Head of caudate nucleus (tissue), 42 donors: Measurements from ENCODE around the gene UNC45A.

Experiments used
- DNase-seq, 42 donors: peaks; one replicate each; pipeline versions ENCODE4 v3.0.0 to v3.0.0-alpha.2; 2020 to 2021; ENCODE audit warnings: mixed read lengths in 7 of 42
- intact Hi-C: fragments of 100-400 bp; cut with DNase I; formaldehyde crosslinking; loops from one replicate; pipeline ENCODE4 v1.15.0; 2022

Gene UNC45A

GRCh38 chr15:90955624-90956273, 20.7 kb downstream of the UNC45A start:
- intact Hi-C loops, result loop anchor here (5.0 to 10.0 kb wide), 3 partner anchors 69 to 317 kb away; partner anchors contain the start of gene VPS33B
- no peak for DNase-seq

GRCh38 chr15:90956274-90957030, 21.4 kb downstream of the UNC45A start:
- peak in 41 of 42 donors; percentile 49 to 90 (median 80) for DNase-seq
- intact Hi-C loops, result loop anchor here (5.0 to 10.0 kb wide), 3 partner anchors 68 to 316 kb away; partner anchors contain the start of gene VPS33B

GRCh38 chr15:90957031-90957790, 22.1 kb downstream of the UNC45A start:
- peak in 22 of 42 donors; percentile 16 to 61 (median 32) for DNase-seq
- intact Hi-C loops, result loop anchor here (5.0 to 10.0 kb wide), 3 partner anchors 68 to 315 kb away; partner anchors contain the start of gene VPS33B

- DNase-seq, result peak in 3 of 42 donors; percentile 9 to 27 (median 18)
- intact Hi-C loops, result loop anchor here (5.0 to 10.0 kb wide), 3 partner anchors 67 to 315 kb away; partner anchors contain the start of gene VPS33B
These were observed 22.7 kb downstream of the UNC45A start for GRCh38 chr15:90957791-90958190.

GRCh38 chr15:90959028-90959595, 24.0 kb downstream of the UNC45A start:
- no peak for DNase-seq
- intact Hi-C loops, result loop anchor here (5.0 to 10.0 kb wide), 3 partner anchors 66 to 313 kb away; partner anchors contain the start of gene VPS33B

GRCh38 chr15:90959894-90960293, 24.8 kb downstream of the UNC45A start:
- peak in 41 of 42 donors; percentile 24 to 82 (median 60) for DNase-seq
- intact Hi-C loops, result loop anchor here (5.0 to 10.0 kb wide), 3 partner anchors 65 to 312 kb away; partner anchors contain the start of gene VPS33B

GRCh38 chr15:90960298-90961091, 25.4 kb downstream of the UNC45A start:
- intact Hi-C loops, result no loop called here
- DNase-seq, result peak in 15 of 42 donors; percentile 21 to 62 (median 41)

GRCh38 chr15:90962021-90962420, 26.9 kb downstream of the UNC45A start:
- intact Hi-C loops, result no loop called here

GRCh38 chr15:90966262-90966661, 31.2 kb downstream of the UNC45A start:
- DNase-seq, result no peak
- intact Hi-C loops, result no loop called here

More at GRCh38 chr15:90962021-90962420, 26.9 kb downstream of the UNC45A start:
- DNase-seq, result no peak

- no peak for DNase-seq
- intact Hi-C loops, result no loop called here
These were observed 32.1 kb downstream of the UNC45A start for GRCh38 chr15:90967206-90967605.

- intact Hi-C loops, result no loop called here
- DNase-seq, result no peak
These were observed 33.3 kb downstream of the UNC45A start for GRCh38 chr15:90968434-90968833.

GRCh38 chr15:90970274-90970673, 35.2 kb downstream of the UNC45A start:
- DNase-seq, result no peak
- intact Hi-C loops, result no loop called here

- no peak for DNase-seq
- intact Hi-C loops, result no loop called here
These were observed 37.0 kb downstream of the UNC45A start for GRCh38 chr15:90972133-90972532.

GRCh38 chr15:90974216-90974615, 39.1 kb downstream of the UNC45A start:
- intact Hi-C loops, result no loop called here
- no peak for DNase-seq

GRCh38 chr15:90979582-90979981, 44.5 kb downstream of the UNC45A start:
- intact Hi-C loops, result no loop called here

GRCh38 chr15:90981681-90982080, 46.6 kb downstream of the UNC45A start:
- no peak for DNase-seq
- intact Hi-C loops, result no loop called here

More at GRCh38 chr15:90979582-90979981, 44.5 kb downstream of the UNC45A start:
- DNase-seq, result no peak

- intact Hi-C loops, result no loop called here
- DNase-seq, result no peak
These were observed 47.0 kb downstream of the UNC45A start for GRCh38 chr15:90982135-90982534.
